Measurements from ENCODE around the gene HOXC6. TPM values are rescaled to one million over a fixed set of nuclear protein-coding genes. Genes with fewer than 3 reads are reported as not detected.
"Not testable (repeated sequence)": the region's sequence is repeated elsewhere in the genome, so short reads cannot be mapped to it uniquely, and the experiment has no call there.

Gene HOXC6
- polyA plus RNA-seq, 3 donors from 2014 or later, result not detected

DNA sequence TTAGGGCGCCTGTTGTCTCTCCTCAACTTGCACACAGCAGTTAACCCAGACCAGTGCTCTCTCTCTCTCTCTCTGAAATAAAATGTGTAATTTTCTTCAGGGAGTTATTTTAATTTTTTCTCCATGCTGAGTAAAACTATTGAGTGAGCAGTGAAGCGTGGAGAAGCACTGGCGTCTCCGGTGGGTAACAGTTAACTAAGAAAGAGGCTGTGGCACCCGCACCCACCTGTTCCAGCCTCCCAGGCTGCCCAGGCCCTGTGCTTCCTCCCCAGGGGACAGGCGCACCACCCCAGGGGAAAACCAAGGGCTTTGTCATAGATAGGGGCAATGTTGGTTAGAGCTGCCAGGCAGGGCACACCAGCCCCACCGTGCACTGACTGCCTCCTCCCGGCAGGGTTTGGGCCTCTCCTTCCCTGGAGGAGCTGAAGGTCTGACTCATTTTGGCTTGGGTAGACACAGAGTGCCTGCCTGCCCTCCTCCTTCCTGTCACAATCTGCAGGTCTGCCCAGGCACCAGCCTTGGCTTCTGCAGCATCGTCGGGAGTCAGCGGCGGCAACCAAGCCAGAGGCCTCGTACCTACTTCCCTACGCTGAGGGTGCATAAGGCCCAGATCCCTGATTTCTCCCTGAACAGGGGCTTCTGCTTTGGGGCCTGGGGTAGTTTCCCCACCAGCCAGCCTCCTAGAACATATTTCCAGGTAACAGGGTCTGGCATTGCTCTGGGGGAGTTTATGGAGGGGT lies 8.6 kb downstream of the HOXC6 start:
- peaks cover 0 to 2% (median 0%) of the 10 kb centered on the region in 6 donors for H3K9me3 Mint-ChIP-seq
- no peak overlapping the region for H3K27ac Mint-ChIP-seq
- H3K27me3 Mint-ChIP-seq (ENCODE audit: low read depth in 3 of 3), result peaks cover 37 to 48% (median 43%) of the 10 kb centered on the region in 3 donors
- H3K4me1 Mint-ChIP-seq, result peaks cover 20 to 27% of the 10 kb centered on the region in 2 donors
- no peak for DNase-seq
- H3K4me3 Mint-ChIP-seq, result no peak overlapping the region
- no peaks in the 10 kb centered on the region for H3K36me3 Mint-ChIP-seq

DNA sequence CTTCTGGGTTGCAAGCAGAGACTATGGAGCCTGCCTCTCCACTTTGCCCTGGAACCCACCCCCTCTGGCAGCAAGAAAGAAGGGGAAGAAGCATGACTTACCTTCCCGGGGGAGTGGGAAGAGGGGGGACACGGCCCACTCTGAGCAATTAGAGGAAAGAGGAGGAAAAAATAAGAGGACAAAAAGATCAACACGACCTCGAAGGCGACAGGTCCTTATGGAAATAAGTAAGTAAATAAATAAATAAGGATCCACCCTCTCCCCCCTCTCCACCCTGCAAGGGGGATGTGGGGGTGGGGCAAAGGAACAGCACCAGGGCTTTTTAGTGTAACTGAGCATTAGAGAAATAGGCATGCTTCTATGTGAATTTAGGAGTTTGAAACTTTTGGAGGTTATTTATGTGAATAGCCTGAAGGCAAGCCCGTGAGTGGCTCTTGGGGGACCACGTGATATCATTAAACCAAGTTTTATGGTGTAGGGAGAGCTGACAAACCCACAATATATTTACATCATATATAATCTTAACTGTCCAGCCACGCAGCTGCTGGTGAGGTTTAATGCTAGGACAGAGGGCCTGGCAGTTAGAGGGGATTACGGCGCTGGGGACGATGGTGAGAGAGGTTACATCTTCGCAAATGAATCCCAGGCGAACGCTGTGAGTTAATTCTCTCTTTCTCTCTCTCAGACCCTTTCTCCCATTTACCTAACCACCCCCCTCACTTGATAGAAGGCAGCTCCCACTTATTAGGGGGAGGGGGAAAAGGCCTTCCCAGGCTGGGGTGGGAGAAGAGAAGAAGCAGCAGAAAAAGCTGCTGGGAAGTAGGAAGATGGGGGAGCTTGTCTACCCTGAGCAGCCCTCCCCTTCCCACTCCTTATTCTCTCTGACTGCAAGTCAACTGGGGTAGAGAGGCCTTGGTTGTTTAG lies 9.4 kb downstream of the HOXC6 start:
- DNase-seq, result no peak
- Mint-ChIP-seq H3K36me3 (no peaks in the 10 kb centered on the region), H3K27ac (no peak overlapping the region), H3K9me3 (peaks cover 0 to 1% (median 0%) of the 10 kb centered on the region in 6 donors), H3K4me1 (peaks cover 19 to 24% of the 10 kb centered on the region in 2 donors), H3K4me3 (no peak overlapping the region), H3K27me3 (ENCODE audit: low read depth in 3 of 3) (peaks cover 29 to 44% (median 35%) of the 10 kb centered on the region in 3 donors)

DNA sequence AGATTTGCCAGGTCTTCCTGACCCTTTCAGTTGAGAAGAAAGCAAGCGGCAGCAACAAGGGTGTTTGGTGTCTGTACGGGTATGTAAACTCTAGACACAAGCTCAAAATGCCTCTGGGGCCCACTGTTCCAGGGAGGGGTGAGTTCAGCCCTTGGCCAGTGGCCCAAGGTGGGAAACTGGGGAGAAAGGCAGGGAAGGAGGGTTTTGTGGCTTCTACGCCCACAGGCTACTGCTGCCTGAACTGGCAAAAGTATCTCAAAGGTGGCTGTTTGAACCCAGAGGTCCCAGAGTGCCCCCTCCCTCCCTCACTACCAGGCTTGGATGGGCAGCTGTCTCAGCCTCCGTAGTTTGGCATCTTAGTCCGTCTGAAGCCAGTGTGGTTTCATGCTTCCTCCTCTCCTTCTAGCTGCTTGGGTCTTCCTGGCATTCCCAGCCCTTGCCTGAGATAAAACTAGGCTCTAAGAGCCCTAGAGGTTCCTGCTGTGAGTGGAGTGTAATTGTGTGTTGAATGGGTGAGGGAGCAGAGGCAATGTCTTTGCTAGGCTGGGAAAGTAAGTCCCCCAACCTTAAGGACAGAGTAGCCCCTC lies 10.1 kb downstream of the HOXC6 start:
- H3K4me1 Mint-ChIP-seq, result peaks cover 13 to 17% of the 10 kb centered on the region in 2 donors
- no peak overlapping the region for H3K27ac Mint-ChIP-seq

DNA sequence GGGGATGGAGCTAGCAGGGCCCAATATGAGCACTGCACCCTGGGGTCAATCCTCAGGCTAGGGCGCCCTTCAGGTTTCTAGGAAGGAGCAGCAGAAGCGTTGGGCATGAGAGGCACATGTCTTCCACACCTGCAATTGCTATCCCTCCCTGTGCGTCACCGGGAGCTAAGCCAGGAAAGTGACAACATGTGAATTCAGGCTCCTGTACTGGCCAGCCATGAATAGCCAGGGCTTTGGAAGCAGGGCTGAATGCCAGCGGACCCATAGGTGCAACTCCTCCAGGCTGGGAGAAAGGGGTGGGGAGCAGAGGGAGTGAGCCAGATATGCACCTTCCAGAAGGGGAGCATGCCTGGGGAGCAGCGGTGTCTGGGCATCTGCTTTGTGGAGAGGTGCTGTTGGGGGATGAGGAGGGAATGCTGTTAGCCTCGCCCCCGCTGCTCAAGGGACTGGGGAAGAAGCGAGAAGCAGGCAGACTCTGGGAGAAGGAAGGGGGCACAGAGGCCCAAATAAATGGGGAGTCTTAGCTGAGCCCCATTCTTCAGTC lies 10.7 kb downstream of the HOXC6 start:
- no peak for DNase-seq
- H3K4me1 Mint-ChIP-seq, result peaks cover 12 to 14% of the 10 kb centered on the region in 2 donors
- no peak overlapping the region for H3K4me3 Mint-ChIP-seq
- H3K27ac Mint-ChIP-seq, result no peak overlapping the region
- H3K36me3 Mint-ChIP-seq, result no peaks in the 10 kb centered on the region
- H3K27me3 Mint-ChIP-seq (ENCODE audit: low read depth in 3 of 3), result peaks cover 29 to 37% (median 37%) of the 10 kb centered on the region in 3 donors
- no peaks in the 10 kb centered on the region for H3K9me3 Mint-ChIP-seq

More for the DNA sequence above, 10.1 kb downstream of the HOXC6 start:
- Mint-ChIP-seq H3K27me3 (ENCODE audit: low read depth in 3 of 3) (peaks cover 28 to 39% (median 33%) of the 10 kb centered on the region in 3 donors), H3K9me3 (no peaks in the 10 kb centered on the region), H3K4me3 (no peak overlapping the region), H3K36me3 (no peaks in the 10 kb centered on the region)
- no peak for DNase-seq

DNA sequence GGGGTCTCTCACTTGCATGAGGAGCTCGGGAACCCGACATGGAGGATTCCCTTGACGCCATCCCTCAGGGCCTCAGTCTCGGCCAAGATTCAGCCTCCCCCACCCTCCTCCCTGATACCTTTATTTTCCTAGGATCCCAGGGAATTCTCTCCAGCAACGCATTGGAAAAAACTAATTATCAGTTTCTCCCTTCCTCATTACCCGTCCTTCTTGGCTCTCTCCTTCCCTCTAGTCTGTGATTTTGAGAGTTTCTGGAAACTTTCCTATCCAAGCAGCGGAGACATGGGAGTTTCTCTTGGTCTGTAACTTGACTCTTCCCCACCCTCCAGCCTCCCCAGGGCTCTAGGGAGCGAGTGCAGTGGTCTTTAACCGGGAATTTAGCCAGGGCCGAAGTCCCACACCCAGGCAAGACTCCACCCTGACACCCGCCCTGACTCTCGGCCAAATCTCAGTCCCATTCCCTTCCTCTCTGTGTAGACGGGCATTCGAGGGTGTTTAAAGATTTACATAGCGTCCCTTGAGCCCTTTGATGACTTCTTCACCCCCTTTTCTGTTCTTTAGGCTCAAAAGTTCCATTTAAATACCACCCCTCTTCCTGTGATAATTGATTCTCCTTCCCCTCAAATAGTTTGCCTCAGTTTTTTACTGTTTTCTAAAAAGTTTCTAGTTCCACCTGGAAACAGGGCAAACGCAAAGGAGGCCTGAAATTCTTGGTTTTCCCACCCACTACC lies 11.3 kb downstream of the HOXC6 start:
- no peak overlapping the region for H3K27ac Mint-ChIP-seq
- no peak overlapping the region for H3K4me3 Mint-ChIP-seq
- peaks cover 31 to 36% (median 33%) of the 10 kb centered on the region in 3 donors for H3K27me3 Mint-ChIP-seq (ENCODE audit: low read depth in 3 of 3)
- no peak for DNase-seq
- no peaks in the 10 kb centered on the region for H3K36me3 Mint-ChIP-seq
- H3K9me3 Mint-ChIP-seq, result no peaks in the 10 kb centered on the region
- peaks cover 6 to 10% of the 10 kb centered on the region in 2 donors for H3K4me1 Mint-ChIP-seq

DNA sequence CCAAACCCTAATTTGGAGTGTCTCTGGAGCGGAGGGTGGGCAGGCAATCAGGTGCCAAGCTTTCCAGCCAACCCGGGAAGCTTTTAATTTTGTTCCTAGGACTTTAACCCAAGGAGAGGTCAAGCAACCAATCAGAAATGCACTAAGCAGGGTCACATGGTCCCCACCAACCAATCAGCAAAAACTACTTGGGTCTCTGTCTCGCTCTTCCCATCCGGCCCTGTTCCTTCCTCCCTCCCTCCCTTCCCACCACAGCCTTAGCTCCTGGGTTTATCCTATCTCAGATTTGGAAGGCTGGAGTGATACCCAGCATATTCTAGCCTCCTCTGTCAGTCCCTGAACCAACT lies 11.9 kb downstream of the HOXC6 start:
- no peak overlapping the region for H3K4me3 Mint-ChIP-seq
- peaks cover 3 to 8% of the 10 kb centered on the region in 2 donors for H3K4me1 Mint-ChIP-seq
- H3K36me3 Mint-ChIP-seq, result no peaks in the 10 kb centered on the region
- no peaks in the 10 kb centered on the region for H3K9me3 Mint-ChIP-seq
- DNase-seq, result no peak
- no peak overlapping the region for H3K27ac Mint-ChIP-seq
- H3K27me3 Mint-ChIP-seq (ENCODE audit: low read depth in 3 of 3), result peaks cover 33 to 38% (median 37%) of the 10 kb centered on the region in 3 donors

DNA sequence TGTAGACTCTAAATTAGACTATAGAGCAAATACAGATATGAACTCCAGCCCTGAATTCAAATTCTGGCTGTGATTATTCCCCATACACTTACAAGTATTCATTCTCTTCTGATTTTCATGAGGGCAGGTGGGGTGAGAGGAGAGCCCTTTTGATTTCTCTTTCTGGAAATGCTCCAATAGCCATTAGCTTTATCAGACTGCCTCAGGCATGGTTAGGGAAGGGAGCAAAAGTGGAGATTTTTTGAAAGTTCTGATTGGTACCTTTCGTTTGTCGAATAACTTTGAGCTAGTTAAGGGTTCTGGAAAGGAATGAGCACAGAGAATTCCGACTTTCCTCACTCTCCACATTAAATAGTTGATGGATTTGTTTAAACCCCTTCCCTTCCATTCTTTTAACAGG lies 12.4 kb downstream of the HOXC6 start:
- Mint-ChIP-seq H3K4me1 (peaks cover 0 to 5% of the 10 kb centered on the region in 2 donors), H3K9me3 (no peaks in the 10 kb centered on the region), H3K4me3 (no peak overlapping the region), H3K27me3 (ENCODE audit: low read depth in 3 of 3) (peaks cover 33 to 39% (median 36%) of the 10 kb centered on the region in 3 donors), H3K36me3 (no peaks in the 10 kb centered on the region), H3K27ac (no peak overlapping the region)
- no peak for DNase-seq

DNA sequence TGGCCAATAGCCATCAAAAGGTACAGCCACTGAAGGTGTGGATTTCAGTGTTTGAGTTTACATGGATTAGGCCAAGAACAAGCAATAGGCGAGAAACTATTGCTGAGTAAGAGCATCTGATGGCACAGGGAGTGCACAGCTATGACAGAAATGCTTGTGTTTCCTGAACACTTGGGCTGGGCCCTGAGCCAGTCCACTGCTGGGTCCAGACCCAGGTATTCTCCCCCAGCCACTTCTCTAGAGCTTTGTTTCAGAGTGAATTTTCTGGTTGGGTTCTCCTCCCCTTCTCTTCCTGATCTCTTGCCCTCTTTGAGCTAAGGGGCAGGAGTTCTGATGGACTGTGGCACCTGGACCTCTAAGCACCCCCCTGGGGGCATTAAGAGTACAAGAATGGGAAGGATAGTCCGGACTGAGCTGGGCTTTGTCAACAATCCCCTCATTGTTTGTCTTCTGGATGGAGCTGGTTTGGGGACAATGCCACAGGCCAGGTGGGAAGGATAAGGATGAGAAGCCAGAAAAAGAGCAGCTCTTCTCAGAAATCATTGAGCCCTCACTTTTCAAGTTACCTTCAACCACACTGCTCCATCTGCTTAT lies 13.0 kb downstream of the HOXC6 start:
- Mint-ChIP-seq H3K27ac (no peak overlapping the region), H3K27me3 (ENCODE audit: low read depth in 3 of 3) (peaks cover 31 to 39% (median 35%) of the 10 kb centered on the region in 3 donors)

DNA sequence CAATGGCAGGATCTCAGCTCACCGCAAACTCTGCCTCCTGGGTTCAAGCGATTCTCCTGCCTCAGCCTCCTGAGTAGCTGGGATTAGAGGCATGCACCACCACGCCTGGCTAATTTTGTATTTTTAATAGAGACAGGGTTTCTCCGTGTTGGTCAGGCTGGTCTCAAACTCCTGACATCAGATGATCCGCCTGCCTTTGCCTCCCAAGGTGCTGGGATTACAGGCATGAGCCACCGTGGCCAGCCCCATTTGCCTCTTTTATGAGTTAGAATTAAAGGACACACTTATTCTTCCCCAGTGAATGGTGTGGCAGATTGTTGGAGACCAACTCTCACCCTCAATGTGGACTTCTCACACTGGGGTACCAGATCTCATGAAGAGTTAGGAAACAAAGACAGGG lies 13.8 kb downstream of the HOXC6 start:
- H3K4me3 Mint-ChIP-seq, DNase-seq, H3K4me1 Mint-ChIP-seq, H3K36me3 Mint-ChIP-seq, H3K27ac Mint-ChIP-seq, H3K9me3 Mint-ChIP-seq: not testable (repeated sequence)
- H3K27me3 Mint-ChIP-seq (ENCODE audit: low read depth in 3 of 3), result peaks cover 32 to 43% (median 40%) of the 10 kb centered on the region in 3 donors

More for the DNA sequence above, 13.0 kb downstream of the HOXC6 start:
- H3K9me3 Mint-ChIP-seq, result no peaks in the 10 kb centered on the region
- peaks cover under 1 to 5% of the 10 kb centered on the region in 2 donors for H3K4me1 Mint-ChIP-seq
- H3K4me3 Mint-ChIP-seq, result no peak overlapping the region
- no peaks in the 10 kb centered on the region for H3K36me3 Mint-ChIP-seq
- DNase-seq, result no peak

DNA sequence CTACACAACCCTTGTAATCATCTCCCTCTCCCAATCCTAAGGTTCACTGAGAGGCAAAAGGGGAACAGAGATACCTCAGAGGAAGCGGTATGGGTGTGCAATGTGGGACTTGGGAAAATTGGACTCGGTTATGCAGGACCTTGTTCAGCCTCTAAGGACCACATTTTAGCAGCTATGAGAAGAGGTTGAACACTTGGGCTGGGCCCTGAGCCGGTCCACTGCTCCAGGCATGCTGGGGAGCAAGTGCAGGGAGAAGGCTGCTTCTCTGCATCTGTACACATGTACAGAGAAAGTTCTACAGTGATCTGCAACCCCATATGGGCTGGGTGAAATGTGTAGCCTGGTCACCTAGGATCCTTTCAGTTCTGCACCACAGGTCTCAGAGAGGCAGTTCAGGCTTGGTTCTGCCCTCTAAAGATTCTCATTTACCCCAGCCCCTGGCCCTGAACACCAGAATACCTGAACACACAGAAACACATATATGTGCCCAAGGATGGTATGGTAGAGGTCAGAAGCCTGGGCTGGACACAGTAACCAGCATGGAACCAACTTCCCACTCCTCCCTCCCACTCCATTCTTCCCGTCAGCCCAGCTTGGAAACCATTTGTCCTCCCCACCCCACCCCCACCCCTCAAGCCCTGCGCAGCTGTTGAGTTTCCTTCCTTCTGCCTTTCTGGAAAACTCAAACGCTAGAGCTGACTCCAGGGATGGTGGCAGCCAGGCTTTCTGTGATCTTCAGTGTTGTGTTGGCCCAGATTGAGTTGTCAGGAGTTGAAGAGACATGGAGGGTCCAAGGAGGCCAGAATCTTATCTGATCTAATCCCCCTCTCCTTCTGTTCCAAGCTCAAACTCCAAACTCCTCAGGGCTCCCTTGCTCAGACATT lies 15.0 kb downstream of the HOXC6 start:
- H3K36me3 Mint-ChIP-seq, result no peaks in the 10 kb centered on the region
- DNase-seq, result no peak
- no peak overlapping the region for H3K4me3 Mint-ChIP-seq
- peaks cover 0 to under 1% (median 0%) of the 10 kb centered on the region in 6 donors for H3K9me3 Mint-ChIP-seq
- H3K4me1 Mint-ChIP-seq, result peaks cover 6 to 9% of the 10 kb centered on the region in 2 donors
- peaks cover 37 to 43% (median 38%) of the 10 kb centered on the region in 3 donors for H3K27me3 Mint-ChIP-seq (ENCODE audit: low read depth in 3 of 3)
- H3K27ac Mint-ChIP-seq, result no peak overlapping the region

DNA sequence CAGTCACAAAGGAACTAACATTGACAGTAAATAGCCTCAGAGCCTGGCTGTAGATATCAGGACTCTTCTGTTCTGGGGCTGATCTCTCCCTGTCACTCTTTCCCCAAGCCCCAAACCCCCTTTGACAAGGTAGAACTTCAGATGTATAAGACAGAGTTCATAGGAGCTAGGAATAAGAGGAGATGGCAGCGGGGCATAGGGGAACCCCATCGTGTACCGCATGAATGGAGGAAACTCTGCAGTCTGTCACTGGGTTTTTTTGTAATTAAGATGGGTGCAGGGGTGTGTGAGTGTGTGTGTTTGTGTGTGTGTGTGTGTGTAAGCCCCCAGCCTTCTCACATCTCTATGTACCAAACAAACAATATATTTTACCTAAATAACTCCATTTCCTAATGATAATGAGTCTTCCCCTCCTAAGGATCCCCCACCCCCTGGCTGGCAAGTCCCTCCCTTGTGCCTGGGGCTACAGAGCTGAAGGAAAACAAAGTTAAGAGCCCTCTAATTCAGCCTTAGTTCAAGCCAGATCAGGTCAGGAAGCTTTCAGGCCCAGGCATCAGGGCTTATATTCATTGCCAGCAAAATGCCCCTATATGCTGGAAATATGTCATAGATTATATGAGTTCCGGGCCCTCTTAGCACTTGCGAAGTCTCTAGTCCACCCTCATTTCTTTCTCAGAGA lies 16.3 kb downstream of the HOXC6 start:
- DNase-seq, result no peak
- H3K27ac Mint-ChIP-seq, result no peak overlapping the region

More for the DNA sequence above, 16.3 kb downstream of the HOXC6 start:
- Mint-ChIP-seq H3K4me3 (no peak overlapping the region), H3K4me1 (peaks cover 6 to 9% of the 10 kb centered on the region in 2 donors), H3K36me3 (peaks cover 0 to 2% (median 0%) of the 10 kb centered on the region in 3 donors), H3K27me3 (ENCODE audit: low read depth in 3 of 3) (peaks cover 40 to 52% (median 41%) of the 10 kb centered on the region in 3 donors), H3K9me3 (peaks cover 0 to 4% (median 0%) of the 10 kb centered on the region in 6 donors)
